Stomach (tissue), 9 donors: ENCODE data around the gene CLCNKB. TPM values are rescaled to one million over a fixed set of nuclear protein-coding genes. Genes with fewer than 3 reads are reported as not detected.

Experiments
- DNase-seq, 2 donors: peaks; one replicate each; pipeline versions ENCODE4 v3.0.0 to v3.0.0-alpha.2; 2013 to 2019
- H3K27ac ChIP-seq, 5 donors: fragments of 200-600 bp in 4 of 5; sonication (generic) in 4 of 5; one replicate each; pipeline ENCODE4 v1.5.1; 2013 to 2019; ENCODE audit warnings: mild to moderate bottlenecking in 1 of 5, moderate library complexity in 1 of 5
- H3K27me3 ChIP-seq, 3 donors: fragments of 200-600 bp; sonication (generic); one replicate each; pipeline ENCODE4 v1.5.1; 2017 to 2019; ENCODE audit warnings: mixed run types in 1 of 3
- H3K36me3 ChIP-seq, 4 donors: fragments of 200-600 bp; sonication (generic); 1 replicate in 3 of 4; 2 replicates in 1 of 4; pipeline ENCODE4 v1.5.1; 2016 to 2019
- H3K4me1 ChIP-seq, 4 donors: fragments of 200-600 bp; sonication (generic); one replicate each; pipeline ENCODE4 v1.5.1; 2016 to 2019
- H3K4me3 ChIP-seq, 4 donors: fragments of 200-600 bp; sonication (generic) in 3 of 4; one replicate each; pipeline ENCODE4 v1.5.1; 2016 to 2019; ENCODE audit warnings: mild to moderate bottlenecking in 1 of 4
- H3K9me3 ChIP-seq, 4 donors: fragments of 200-600 bp; sonication (generic); one replicate each; pipeline ENCODE4 v1.5.1; 2016 to 2019
- EP300 ChIP-seq: sonication (generic); formaldehyde crosslinking; IDR thresholded peaks from one replicate; pipeline ENCODE4 v1.6.1; 2017; ENCODE audit warnings: antibody characterized with exemption
- POLR2A ChIP-seq, 4 donors: fragments of 450-650 bp; IDR thresholded peaks; one replicate each; pipeline ENCODE4 v1.6.1; 2016; ENCODE audit warnings: antibody characterized with exemption in 4 of 4, control low read depth in 2 of 4, mild to moderate bottlenecking in 1 of 4, moderate library complexity in 1 of 4
- POLR2AphosphoS5 ChIP-seq, 3 donors: sonication (generic); formaldehyde crosslinking; IDR thresholded peaks; one replicate each; pipeline ENCODE4 v1.6.1; 2016; ENCODE audit warnings: antibody characterized with exemption in 3 of 3
- WGBS, 5 donors: extraction: QIAGEN DNeasy Blood & Tissue Kit in 3 of 5; methylation state at CpG; one replicate each; pipeline versions ENCODE4 v1.1.5 to v1.1.7; 2013 to 2018; 5-methylcytosine and 5-hydroxymethylcytosine counted together
- intact Hi-C: fragments of 100-400 bp; cut with DNase I; formaldehyde crosslinking; loops from one replicate; pipeline ENCODE4 v1.15.1; 2023; ENCODE audit warnings: low total_unique reads
- polyA plus RNA-seq, 3 donors: library from polyadenylated mRNA; stranded (reverse); fragments of 200-250 nt; gene quantifications; one replicate each; pipeline ENCODE4 v1.2.3, GENCODE V29; 2013
- total RNA-seq, 5 donors: library from RNA; depleted of rRNA; stranded (reverse); fragments of >200 nt; gene quantifications; one replicate each; pipeline versions ENCODE4 v1.1.0 to v1.2.3, GENCODE V29; 2014 to 2016
- TF ChIP-seq, protein P1 (sequence below), 7 experiments: fragments of 450-650 bp in 4 of 7; fragments of 200-600 bp in 3 of 7; sonication (generic) in 3 of 7; IDR thresholded peaks; one replicate each; pipeline ENCODE4 v1.5.1; 2016 to 2019; ENCODE audit warnings: antibody characterized with exemption in 7 of 7, control low read depth in 2 of 7, mild to moderate bottlenecking in 1 of 7
- donor health status: healthy with polysubstance abuse.
- donor health status: Bipolar disorder and iron deficiency.
- donor health status: healthy.

Gene CLCNKB
- total and polyA plus RNA-seq, 8 donors: 0.19 to 0.92 (median 0.45) TPM; not detected in 4

DNA sequence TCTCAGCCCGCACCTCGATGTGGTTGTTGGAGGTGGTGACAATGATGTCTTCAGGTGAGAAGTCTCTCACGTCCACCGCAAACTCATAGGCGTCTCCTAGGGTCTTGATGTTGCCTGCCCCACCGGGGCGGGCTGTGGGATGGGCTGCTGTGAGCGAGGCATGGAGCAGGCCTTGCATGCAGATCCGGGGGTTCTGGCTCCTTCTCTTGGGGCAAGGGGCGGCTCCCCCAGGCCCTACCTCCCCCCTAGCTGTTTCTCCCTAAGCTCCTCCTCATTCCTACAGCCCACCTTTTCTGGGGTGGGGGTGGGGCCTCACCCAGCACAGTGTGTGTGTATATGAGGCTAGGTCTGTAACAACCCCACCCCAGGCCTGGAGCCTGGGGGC lies 26.5 kb upstream of the CLCNKB start:
- H3K4me3 ChIP-seq: peak overlapping the region; percentile 18 to 44 (median 42)
- H3K27ac ChIP-seq: peak overlapping the region; percentile 63 to 91 (median 82)
- WGBS, 5 donors: 67 to 87% (median 84%) methylated on average over 9 to 10 of the region's 10 CpGs
- H3K36me3 ChIP-seq: no peaks in the 10 kb centered on the region
- H3K4me1 ChIP-seq: peaks cover 52 to 94% (median 69%) of the 10 kb centered on the region in 4 donors
- H3K27me3 ChIP-seq: no peaks in the 10 kb centered on the region
- TF ChIP-seq POLR2AphosphoS5 (IDR thresholded peaks at IDR 0.05): no peak
- DNase-seq: no peak
- intact Hi-C loops: no loop called here
- H3K9me3 ChIP-seq: no peaks in the 10 kb centered on the region

DNA sequence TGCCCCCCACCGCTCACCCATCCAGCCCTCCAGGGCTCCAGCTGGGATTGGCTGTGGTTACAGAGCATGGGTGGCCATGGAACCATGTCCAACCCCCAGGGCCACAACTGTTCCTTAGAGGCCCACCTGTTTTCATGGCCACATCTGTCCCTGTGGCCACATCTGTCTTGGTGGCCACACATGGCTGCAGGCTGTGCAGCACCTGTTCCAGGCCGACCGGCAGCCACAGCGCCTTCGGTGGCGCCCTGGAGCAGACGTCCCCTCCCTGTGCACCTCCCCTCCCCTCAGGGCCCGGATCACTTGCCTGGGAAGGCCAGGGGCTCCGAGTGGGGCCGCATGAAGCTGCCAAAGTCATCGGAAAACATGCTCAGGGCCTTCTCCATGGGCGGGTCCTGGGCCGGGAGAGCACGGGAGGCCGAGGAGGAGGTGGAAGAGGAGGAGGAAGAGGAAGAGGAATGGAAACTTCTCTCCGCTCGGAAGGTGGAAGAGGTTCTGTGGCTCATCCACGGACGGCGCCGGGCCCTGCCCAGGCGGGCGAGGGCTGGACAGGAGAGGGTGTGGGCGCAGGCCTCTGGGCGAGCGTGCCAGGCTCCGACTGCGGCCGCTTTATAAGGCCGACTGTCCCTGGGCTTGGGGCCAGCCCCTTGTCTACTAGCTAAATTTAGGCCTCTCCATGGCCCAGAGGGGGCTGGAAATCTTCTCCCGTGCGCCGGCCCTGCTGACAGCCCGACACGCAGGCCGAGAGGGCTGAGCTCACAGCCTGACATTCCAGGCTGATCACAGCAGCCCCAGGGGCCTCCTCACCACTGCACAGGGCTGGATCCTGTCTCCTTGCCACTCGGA lies 25.9 kb upstream of the CLCNKB start, which contains the start of gene HSPB7:
Gene HSPB7 (minus strand): TSS at position 583 of the 843 bp plus-strand sequence. CDS start 80 bp downstream, at position 503.
- H3K4me1 ChIP-seq: peaks cover 46 to 90% (median 64%) of the 10 kb centered on the region in 4 donors
- WGBS, 5 donors: 21 to 33% (median 26%) methylated on average over 24 to 37 of the region's 37 CpGs
- no peaks in the 10 kb centered on the region for H3K9me3 ChIP-seq
- H3K27me3 ChIP-seq: no peaks in the 10 kb centered on the region
- H3K4me3 ChIP-seq: peak within 1 kb of the TSS; percentile 18 to 44 (median 42)
- H3K27ac ChIP-seq: peak within 1 kb of the TSS; percentile 63 to 91 (median 82)
- TF ChIP-seq EP300 (peak; percentile 58), POLR2A (IDR thresholded peaks at IDR 0.05) (no peak), POLR2AphosphoS5 (IDR thresholded peaks at IDR 0.05) (peak; percentile 51 to 86 (median 84))
- TF ChIP-seq, protein P1, sequence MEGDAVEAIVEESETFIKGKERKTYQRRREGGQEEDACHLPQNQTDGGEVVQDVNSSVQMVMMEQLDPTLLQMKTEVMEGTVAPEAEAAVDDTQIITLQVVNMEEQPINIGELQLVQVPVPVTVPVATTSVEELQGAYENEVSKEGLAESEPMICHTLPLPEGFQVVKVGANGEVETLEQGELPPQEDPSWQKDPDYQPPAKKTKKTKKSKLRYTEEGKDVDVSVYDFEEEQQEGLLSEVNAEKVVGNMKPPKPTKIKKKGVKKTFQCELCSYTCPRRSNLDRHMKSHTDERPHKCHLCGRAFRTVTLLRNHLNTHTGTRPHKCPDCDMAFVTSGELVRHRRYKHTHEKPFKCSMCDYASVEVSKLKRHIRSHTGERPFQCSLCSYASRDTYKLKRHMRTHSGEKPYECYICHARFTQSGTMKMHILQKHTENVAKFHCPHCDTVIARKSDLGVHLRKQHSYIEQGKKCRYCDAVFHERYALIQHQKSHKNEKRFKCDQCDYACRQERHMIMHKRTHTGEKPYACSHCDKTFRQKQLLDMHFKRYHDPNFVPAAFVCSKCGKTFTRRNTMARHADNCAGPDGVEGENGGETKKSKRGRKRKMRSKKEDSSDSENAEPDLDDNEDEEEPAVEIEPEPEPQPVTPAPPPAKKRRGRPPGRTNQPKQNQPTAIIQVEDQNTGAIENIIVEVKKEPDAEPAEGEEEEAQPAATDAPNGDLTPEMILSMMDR (IDR thresholded peaks at IDR 0.05): no peak
- DNase-seq: peak; percentile 81 to 92
- intact Hi-C loops: no loop called here
- H3K36me3 ChIP-seq: no peaks in the 10 kb centered on the region

GRCh38 chr1:16018308-16018707 lies 25.3 kb upstream of the CLCNKB start:
- peak overlapping the region; percentile 63 to 91 (median 82) for H3K27ac ChIP-seq
- intact Hi-C loops: no loop called here
- H3K9me3 ChIP-seq: no peaks in the 10 kb centered on the region
- H3K36me3 ChIP-seq: no peaks in the 10 kb centered on the region
- H3K4me1 ChIP-seq: peaks cover 40 to 83% (median 57%) of the 10 kb centered on the region in 4 donors
- no peaks in the 10 kb centered on the region for H3K27me3 ChIP-seq
- peak overlapping the region in 2 of 4 donors; percentile 44 for H3K4me3 ChIP-seq
- WGBS, 5 donors: 45 to 73% (median 57%) methylated on average over 4 of the region's 4 CpGs
- no peak for TF ChIP-seq POLR2AphosphoS5 (IDR thresholded peaks at IDR 0.05)
- TF ChIP-seq POLR2A (IDR thresholded peaks at IDR 0.05): no peak
- no peak for TF ChIP-seq EP300
- TF ChIP-seq, protein P1 (IDR thresholded peaks at IDR 0.05): no peak
- DNase-seq: no peak

DNA sequence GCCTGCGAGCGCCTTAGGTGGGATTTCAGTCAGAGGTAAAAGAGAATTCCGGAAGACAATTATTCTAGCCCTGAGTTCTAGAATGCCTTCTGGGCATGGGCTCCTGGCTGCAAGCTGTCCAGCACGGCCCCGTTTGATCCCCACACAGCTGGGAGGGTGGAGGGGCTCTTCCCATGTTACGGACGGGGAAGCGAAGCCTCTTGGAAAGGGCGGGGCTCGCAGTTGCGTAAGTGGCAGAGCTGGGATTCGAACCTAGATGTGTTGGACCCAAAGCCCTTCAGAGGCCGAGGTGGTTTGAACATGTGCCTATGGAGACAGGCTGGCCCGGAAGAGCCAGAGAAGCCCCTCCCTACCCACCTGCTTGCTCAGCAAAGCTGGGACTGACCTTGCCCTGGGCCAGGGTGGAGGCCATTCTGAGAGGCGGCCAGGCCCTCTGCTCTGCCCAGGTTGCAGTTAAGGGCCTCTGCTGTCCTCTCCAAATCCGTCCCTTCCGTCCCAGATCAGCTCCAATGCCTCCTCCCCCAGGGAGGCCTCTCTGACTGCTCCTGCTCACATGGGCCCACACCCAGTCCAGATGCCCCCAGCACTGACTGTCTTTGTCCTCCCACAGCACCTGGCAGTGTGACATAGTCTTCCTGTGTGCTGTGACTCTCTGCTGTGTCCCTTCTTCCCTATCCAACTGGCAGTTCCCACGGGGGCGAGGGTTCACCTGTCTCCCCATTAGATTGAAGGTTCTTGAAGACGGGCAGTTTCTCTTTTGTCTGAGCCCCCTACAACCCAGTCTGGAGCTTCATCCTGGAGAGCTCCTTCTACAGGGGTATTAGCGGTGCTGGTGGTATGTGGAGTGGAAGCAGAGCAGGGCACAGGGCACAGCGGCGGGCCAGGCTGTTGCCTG lies 24.6 kb upstream of the CLCNKB start:
- H3K9me3 ChIP-seq: no peaks in the 10 kb centered on the region
- H3K27ac ChIP-seq: peak overlapping the region in 4 of 5 donors; percentile 71 to 91 (median 84)
- H3K4me1 ChIP-seq: peaks cover 33 to 77% (median 50%) of the 10 kb centered on the region in 4 donors
- H3K36me3 ChIP-seq: no peaks in the 10 kb centered on the region
- H3K27me3 ChIP-seq: no peaks in the 10 kb centered on the region
- 79 to 86% (median 83%) methylated on average over 8 to 23 of the region's 23 CpGs for WGBS, 5 donors
- H3K4me3 ChIP-seq: no peak overlapping the region
- no peak for TF ChIP-seq POLR2AphosphoS5 (IDR thresholded peaks at IDR 0.05)
- TF ChIP-seq, protein P1 (IDR thresholded peaks at IDR 0.05): no peak
- TF ChIP-seq POLR2A (IDR thresholded peaks at IDR 0.05): no peak
- no peak for TF ChIP-seq EP300
- intact Hi-C loops: no loop called here
- no peak for DNase-seq
